ENCODE results near the gene PGAM1.

The PGAM1 gene

GRCh38 chr10:97425964-97426775, at the start of gene PGAM1:
PGAM1 (plus strand) TSS chr10:97426191; CDS start chr10:97426308, 117 bp downstream.
- TF ChIP-seq, protein P1, sequence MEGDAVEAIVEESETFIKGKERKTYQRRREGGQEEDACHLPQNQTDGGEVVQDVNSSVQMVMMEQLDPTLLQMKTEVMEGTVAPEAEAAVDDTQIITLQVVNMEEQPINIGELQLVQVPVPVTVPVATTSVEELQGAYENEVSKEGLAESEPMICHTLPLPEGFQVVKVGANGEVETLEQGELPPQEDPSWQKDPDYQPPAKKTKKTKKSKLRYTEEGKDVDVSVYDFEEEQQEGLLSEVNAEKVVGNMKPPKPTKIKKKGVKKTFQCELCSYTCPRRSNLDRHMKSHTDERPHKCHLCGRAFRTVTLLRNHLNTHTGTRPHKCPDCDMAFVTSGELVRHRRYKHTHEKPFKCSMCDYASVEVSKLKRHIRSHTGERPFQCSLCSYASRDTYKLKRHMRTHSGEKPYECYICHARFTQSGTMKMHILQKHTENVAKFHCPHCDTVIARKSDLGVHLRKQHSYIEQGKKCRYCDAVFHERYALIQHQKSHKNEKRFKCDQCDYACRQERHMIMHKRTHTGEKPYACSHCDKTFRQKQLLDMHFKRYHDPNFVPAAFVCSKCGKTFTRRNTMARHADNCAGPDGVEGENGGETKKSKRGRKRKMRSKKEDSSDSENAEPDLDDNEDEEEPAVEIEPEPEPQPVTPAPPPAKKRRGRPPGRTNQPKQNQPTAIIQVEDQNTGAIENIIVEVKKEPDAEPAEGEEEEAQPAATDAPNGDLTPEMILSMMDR (IDR thresholded peaks at IDR 0.05; ENCODE audit: extremely low read depth, insufficient read depth, missing control alignments): peak; percentile 95
- in situ Hi-C loops (cut with MboI; ENCODE audit: low pct_unique_long_range_greater_than_20kb, low sequenced_read_pairs, unreplicated experiment): no loop called here

DNA sequence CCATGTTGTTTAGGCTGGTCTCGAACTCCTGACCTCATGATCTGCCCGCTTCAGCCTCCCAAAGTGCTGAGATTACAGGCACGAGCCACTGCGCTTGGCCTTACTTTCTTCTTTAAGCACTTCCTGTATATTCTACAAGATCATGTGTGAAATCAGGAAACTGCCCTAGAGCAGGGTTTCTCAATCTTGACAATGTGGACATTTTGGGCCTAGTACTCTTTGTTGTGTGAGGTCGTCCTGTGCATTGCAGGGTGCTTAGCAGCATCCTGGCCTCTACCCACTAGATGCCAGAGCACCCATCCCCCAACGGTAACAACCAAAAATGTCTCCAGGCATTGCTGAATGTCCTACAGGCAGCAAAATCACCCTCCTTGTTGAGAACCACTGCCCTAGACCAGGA, 49.6 kb upstream of the PGAM1 start:
- no peak for DNase-seq (ENCODE audit: low spot score)
- TF ChIP-seq, protein P1 (IDR thresholded peaks at IDR 0.05; ENCODE audit: extremely low read depth, insufficient read depth, missing control alignments): no peak
- in situ Hi-C loops (cut with MboI; ENCODE audit: low pct_unique_long_range_greater_than_20kb, low sequenced_read_pairs, unreplicated experiment): no loop called here

More at GRCh38 chr10:97425964-97426775, at the start of gene PGAM1:
- peak; percentile 100 for DNase-seq (ENCODE audit: low spot score)

GRCh38 chr10:97378933-97379921, 46.8 kb upstream of the PGAM1 start:
- in situ Hi-C loops (cut with MboI; ENCODE audit: low pct_unique_long_range_greater_than_20kb, low sequenced_read_pairs, unreplicated experiment): no loop called here
- TF ChIP-seq, protein P1 (IDR thresholded peaks at IDR 0.05; ENCODE audit: extremely low read depth, insufficient read depth, missing control alignments): no peak
- no peak for DNase-seq (ENCODE audit: low spot score)

DNA sequence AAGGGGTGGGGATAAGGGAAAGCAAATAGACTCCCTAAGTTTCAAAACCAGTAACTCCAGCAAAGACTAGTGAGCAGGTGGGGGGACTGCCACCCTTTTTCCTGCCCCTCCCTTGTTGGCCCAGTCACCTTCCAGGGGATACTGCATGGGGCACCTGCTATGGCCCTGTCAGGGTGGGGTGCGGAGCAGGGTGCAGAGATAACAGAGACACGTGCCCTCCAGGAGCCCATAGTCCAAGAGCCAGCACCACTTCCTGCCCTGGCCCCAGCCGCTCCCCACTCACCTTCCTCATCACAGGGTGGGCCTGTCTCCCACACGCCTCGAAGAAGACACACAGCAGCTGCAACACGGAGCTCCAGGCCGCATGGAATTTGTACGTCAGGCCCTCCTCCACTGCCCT, 45.5 kb upstream of the PGAM1 start:
- in situ Hi-C loops (cut with MboI; ENCODE audit: low pct_unique_long_range_greater_than_20kb, low sequenced_read_pairs, unreplicated experiment): no loop called here
- DNase-seq (ENCODE audit: low spot score): no peak
- TF ChIP-seq, protein P1 (IDR thresholded peaks at IDR 0.05; ENCODE audit: extremely low read depth, insufficient read depth, missing control alignments): no peak

- TF ChIP-seq, protein P1 (IDR thresholded peaks at IDR 0.05; ENCODE audit: extremely low read depth, insufficient read depth, missing control alignments): no peak
- in situ Hi-C loops (cut with MboI; ENCODE audit: low pct_unique_long_range_greater_than_20kb, low sequenced_read_pairs, unreplicated experiment): no loop called here
- DNase-seq (ENCODE audit: low spot score): no peak
Observed at GRCh38 chr10:97381626-97382025, 44.4 kb upstream of the PGAM1 start.

GRCh38 chr10:97383159-97383558, 42.8 kb upstream of the PGAM1 start:
- TF ChIP-seq, protein P1 (IDR thresholded peaks at IDR 0.05; ENCODE audit: extremely low read depth, insufficient read depth, missing control alignments): no peak
- in situ Hi-C loops (cut with MboI; ENCODE audit: low pct_unique_long_range_greater_than_20kb, low sequenced_read_pairs, unreplicated experiment): no loop called here
- DNase-seq (ENCODE audit: low spot score): no peak
